LNCaP clone FGC (cell line): Measurements from ENCODE around the gene SORCS2.

Experiments used
- DNase-seq: peaks from one replicate; pipeline ENCODE4 v3.0.0-alpha.2; 2011; ENCODE audit warnings: low read depth
- H3K4me3 ChIP-seq: 2 replicates; pipeline ENCODE4 v1.5.1; 2011; ENCODE audit warnings: mild to moderate bottlenecking, low read depth, low read length, control low read depth
- TF ChIP-seq, protein P1 (sequence below): IDR thresholded peaks from 2 replicates; pipeline ENCODE4 v1.5.1; 2012; ENCODE audit warnings: mild to moderate bottlenecking; ENCODE audit not compliant: control insufficient read depth, insufficient read depth; ENCODE audit errors: extremely low read depth

The SORCS2 gene

DNA sequence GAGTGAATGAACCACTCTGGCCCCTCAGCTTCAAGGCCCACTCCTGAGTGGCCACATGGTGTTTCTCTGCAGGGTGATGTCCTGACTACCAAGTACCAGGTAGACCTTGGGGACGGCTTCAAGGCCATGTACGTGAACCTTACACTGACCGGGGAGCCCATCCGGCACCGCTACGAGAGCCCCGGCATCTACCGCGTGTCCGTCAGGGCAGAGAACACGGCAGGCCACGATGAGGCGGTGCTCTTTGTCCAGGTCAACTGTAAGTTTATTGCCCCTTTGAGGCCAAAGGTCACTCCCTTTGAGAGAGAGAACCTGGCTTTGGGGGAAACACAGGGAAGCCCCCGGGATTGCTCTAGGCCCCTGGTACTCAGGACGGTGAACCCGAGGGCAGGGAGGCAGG lies 531.3 kb downstream of the SORCS2 start:
- DNase-seq = no peak
- no peak overlapping the region for H3K4me3 ChIP-seq
- TF ChIP-seq, protein P1, sequence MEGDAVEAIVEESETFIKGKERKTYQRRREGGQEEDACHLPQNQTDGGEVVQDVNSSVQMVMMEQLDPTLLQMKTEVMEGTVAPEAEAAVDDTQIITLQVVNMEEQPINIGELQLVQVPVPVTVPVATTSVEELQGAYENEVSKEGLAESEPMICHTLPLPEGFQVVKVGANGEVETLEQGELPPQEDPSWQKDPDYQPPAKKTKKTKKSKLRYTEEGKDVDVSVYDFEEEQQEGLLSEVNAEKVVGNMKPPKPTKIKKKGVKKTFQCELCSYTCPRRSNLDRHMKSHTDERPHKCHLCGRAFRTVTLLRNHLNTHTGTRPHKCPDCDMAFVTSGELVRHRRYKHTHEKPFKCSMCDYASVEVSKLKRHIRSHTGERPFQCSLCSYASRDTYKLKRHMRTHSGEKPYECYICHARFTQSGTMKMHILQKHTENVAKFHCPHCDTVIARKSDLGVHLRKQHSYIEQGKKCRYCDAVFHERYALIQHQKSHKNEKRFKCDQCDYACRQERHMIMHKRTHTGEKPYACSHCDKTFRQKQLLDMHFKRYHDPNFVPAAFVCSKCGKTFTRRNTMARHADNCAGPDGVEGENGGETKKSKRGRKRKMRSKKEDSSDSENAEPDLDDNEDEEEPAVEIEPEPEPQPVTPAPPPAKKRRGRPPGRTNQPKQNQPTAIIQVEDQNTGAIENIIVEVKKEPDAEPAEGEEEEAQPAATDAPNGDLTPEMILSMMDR = no peak

DNA sequence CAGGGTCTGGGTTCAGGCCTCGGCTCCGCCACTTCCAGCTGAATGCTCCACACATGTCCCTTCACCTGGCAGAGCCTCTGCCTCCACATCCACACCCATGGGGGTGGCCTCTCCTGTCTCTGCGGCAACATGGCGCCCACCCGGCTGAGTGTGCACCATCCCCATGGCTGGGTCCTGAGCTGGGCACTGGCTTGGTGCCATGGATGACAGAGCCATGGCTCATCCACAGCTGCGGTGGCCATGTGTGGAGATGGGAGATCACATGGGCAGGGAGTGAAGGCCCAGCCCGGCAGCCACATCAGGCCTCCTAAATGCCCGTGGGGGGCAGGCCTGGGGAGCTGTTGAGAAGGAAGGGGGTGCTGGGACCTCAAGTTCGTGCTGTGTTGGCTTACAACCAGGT lies 533.6 kb downstream of the SORCS2 start:
- TF ChIP-seq, protein P1 = no peak
- H3K4me3 ChIP-seq = no peak overlapping the region
- no peak for DNase-seq

DNA sequence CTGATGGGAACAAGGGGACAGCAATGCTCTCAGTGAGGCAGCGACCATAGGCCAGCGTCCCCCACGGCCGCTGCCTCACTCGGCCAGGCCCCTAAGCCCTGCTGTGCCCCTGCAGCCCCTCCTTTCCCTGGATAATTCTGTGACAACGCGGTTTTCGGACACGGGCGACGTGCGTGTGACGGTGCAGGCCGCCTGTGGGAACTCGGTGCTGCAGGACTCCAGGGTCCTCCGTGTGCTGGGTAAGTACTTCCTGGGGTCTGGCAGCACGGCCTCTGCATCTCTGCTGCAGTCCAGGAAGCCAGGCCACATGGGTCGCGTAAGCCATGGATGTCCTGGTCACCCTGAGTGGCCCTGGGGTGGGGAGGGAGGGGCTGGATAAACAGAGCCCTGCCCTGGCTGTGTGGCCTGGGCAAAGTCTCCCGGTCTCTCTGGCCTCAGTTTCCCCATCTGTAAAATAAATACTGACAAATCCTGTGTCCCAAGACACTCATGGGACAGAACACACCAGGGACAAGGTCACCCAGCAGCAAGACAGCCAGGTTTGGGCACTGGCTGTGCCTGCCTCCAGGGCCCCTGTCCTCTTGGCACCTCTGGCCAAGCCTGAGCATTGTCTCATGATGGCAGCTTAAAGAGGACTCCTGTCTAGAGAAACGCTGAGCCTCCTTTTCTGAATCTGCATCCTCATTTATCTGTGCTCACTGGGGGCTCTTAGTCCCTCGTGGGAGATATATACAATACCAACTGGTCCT lies 534.5 kb downstream of the SORCS2 start:
- H3K4me3 ChIP-seq = no peak overlapping the region
- DNase-seq = no peak
- TF ChIP-seq, protein P1 = no peak

DNA sequence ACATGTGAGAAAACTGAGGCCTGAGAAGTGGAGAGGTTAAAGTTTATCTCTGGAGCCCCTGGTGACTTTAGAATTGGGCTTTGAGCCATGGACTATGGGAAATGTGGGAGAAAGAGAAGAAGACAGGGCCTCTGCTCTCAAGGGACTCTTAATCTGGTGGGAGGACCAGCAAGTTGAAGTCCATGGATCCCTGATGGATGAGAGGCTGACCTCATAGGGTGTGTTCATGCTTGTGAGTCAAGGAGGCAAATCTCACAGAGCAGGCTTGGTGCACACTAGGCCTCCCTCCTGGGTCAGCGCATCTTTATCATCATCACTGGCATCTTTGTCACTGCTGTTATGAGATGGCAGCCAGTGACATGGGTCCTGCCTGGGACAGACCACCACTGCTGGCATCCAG lies 535.4 kb downstream of the SORCS2 start:
- TF ChIP-seq, protein P1 = no peak
- H3K4me3 ChIP-seq = no peak overlapping the region
- no peak for DNase-seq

DNA sequence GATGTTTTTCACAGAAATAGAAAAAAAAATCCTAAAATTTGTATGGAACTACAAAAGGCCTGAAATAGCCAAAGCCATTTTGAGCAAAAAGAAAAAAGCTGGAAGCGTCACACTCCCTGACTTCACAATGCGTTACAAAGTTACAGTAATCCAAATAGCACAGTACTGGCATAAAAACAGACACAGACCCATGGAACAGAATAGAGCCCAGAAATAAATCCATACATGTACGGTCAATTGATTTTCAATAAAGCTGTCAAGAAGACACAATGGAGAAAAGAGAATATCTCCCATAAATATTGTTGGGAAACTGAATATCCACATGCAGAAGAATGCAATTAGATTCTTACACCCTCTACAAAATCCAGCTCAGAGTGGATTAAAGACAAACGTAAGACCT lies 539.1 kb downstream of the SORCS2 start:
- H3K4me3 ChIP-seq = no peak overlapping the region
- DNase-seq = no peak
- TF ChIP-seq, protein P1 = no peak

DNA sequence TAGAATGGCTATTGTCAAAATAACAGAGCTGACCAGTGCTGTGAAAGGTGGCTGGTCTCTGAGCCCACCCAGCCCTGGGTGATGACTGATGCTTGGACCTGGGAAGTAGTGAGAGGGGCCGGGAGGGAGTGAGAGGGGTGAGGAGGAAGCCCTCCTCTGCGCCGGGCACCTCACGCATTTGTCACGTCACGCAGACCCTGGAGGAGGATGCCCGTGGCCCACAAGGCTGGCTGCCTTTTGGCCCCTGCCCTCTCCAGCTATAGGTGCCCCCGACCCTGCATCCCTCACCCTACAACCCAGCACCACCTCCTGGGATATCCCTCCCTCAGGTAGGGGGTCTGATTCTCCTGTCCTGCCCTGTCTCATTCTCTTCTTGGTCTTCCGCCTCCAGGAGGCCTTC lies 539.9 kb downstream of the SORCS2 start:
- no peak for DNase-seq
- TF ChIP-seq, protein P1 = no peak

DNA sequence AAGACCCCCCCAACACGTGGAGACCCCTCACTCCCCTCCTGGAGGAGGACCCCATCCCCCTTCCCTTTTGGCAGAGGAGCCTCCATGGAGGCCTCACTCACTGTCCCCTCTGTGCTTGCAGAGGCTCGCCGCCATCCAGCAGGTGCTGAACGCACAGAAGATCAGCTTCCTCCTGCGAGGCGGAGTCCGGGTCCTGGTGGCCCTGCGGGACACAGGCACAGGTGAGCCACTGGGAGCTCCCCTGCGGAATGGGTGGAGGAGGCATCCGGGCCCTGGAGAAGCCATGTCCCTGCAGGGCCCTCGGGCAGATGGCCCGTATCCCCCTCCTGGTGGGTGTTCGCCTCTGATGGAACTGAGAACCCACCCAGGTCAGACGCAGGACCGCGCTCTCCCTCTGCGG lies 540.9 kb downstream of the SORCS2 start:
- DNase-seq = no peak
- TF ChIP-seq, protein P1 = no peak

More for the DNA sequence above, 539.9 kb downstream of the SORCS2 start:
- no peak overlapping the region for H3K4me3 ChIP-seq

More for the DNA sequence above, 540.9 kb downstream of the SORCS2 start:
- H3K4me3 ChIP-seq = no peak overlapping the region
